T-helper 9 cell (primary cell): Measurements from ENCODE around the gene NOL11.
"Not testable (repeated sequence)": the region's sequence is repeated elsewhere in the genome, so short reads cannot be mapped to it uniquely, and the experiment has no call there.

Experiments used
- DNase-seq: peaks from one replicate; pipeline ENCODE4 v3.0.0-alpha.2; 2020
- total RNA-seq, 2 donors: gene quantifications; one replicate each; lab custom pipeline; 2026; lab: John Stamatoyannopoulos, UW

Gene NOL11
- total RNA-seq = 62.5 to 101 reads per million in 2 donors

GRCh38 chr17:67717624-67718324 is at the start of gene NOL11:
Gene NOL11, plus strand, starts transcription at chr17:67717936. Its CDS starts 12 bp downstream, at chr17:67717948.
- DNase-seq = peak; percentile 99

DNA sequence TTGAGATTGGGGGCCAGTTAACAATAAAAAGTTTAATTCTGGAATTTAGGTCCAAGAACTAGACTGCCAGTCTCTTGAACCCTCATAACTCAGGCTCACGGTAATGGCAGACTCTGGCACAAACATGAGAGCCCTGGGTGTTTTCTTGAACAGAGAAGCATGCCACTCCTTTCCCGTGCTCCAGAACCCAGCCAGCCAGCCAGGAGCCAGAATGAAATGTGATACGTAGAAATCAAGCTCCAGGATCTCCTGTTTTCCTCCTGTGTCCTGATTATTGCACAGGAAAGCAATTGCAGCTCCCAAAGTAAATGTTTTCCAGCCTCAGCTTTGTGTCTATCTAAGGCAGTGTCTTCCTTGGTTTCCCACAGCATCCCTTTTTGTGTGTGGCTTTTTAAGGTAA is 46.2 kb upstream of the NOL11 start:
- no peak for DNase-seq

GRCh38 chr17:67672592-67673335 is 45.0 kb upstream of the NOL11 start:
- DNase-seq = no peak

DNA sequence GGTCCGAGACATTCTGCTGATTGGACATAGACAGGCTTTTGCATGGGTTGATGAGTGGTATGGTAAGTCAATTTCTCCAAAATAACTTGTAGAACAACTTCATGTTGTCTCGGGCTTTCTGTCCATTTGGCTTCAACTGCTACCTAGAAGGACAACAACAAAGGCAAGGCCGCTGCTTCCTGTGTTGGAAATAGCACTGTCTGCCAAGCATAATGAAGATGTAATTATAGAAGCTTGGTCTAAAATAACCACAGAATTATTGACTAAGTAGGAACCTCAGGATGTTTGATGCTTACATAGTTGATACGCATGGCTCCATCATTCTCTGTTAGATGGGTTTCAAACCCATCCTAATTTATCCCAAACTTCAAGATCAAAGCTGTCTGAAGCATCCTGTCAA is 42.3 kb upstream of the NOL11 start:
- no peak for DNase-seq

GRCh38 chr17:67676305-67676704 is 41.4 kb upstream of the NOL11 start:
- no peak for DNase-seq

- DNase-seq = no peak
Observed at GRCh38 chr17:67678414-67678813, 39.3 kb upstream of the NOL11 start.

DNA sequence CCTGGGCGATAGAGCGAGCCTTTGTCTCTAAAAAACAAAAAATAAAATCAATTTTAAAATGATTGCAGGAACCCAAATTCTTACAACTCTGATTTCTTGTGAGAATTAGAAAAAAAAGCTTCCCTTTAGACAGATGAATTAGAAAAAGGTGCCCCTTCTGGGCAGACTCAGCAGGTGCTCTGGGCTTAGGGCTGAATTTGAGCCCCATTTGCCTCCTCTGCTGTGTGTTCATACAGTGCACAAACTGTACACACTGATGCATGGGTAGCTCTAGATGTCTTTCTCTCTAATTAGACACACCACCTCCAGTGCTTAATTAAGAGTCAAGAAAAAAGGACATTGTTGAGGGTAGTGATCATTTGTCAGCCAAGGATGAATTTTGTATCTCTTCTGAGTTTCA is 38.5 kb upstream of the NOL11 start:
- no peak for DNase-seq

DNA sequence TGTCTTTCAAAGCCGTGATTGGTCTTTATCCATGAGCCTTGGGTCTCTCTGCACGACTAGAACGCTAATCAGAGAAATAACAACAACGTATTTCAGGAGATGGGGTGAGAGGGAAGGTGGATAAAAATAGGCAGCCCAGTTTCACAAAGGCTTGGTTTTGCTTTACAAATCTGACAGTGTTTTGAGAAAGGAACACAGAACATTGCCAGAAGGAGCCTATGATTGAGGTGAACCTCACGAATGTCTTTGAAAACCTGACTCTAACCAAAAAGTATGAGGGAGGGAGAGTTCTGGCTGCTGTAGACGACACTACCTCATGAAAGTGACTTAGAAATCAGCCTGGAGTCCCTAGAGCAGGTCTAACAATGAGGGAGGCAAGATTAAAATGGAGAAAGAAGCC is 38.0 kb upstream of the NOL11 start:
- no peak for DNase-seq

- DNase-seq = no peak
Observed at GRCh38 chr17:67680445-67681224, 37.1 kb upstream of the NOL11 start.

- DNase-seq = no peak
Observed at GRCh38 chr17:67682196-67682595, 35.5 kb upstream of the NOL11 start.

GRCh38 chr17:67685351-67685750 is 32.4 kb upstream of the NOL11 start:
- no peak for DNase-seq

- DNase-seq = no peak
Observed at GRCh38 chr17:67686241-67686640, 31.5 kb upstream of the NOL11 start.

DNA sequence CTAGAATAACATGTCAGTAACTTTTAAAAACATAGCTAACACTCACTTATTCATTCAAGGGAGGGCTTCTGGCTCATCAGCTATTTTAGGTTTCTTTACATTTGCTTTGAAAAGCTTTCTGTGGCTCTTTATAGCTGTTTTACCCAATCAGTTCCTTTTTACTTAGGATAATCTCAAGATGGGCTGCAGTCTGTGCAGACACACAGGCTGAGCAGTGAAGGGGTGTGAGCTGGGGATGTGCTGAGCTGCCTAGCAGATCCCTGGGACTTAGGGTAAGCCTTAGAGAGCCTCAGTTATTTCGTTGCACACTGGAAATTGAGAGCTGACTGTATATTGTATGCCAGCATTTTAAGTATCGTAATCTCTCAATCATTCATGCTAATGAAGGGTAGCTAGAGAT is 30.2 kb upstream of the NOL11 start:
- DNase-seq = no peak

- DNase-seq = peak; percentile 32
Observed at GRCh38 chr17:67689534-67690177, 28.1 kb upstream of the NOL11 start.

DNA sequence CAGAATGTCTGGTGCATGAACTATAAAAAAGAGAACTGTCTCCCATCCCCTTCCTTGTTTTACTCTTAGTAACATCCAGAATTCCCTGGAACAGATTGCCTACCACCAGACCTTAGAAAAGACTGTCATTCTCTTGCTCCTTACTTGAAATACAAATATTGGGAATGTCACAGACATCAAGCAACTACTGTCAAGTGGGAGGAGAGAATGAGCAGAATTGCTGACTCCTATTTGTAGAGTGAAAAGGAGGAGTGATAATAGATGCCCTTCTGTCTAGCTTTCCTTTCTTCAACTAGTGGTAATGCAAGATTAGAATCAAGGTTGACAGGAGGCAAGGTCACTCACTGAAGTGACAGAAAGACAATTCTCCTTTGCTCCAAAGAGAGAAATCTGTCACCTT is 23.9 kb upstream of the NOL11 start:
- DNase-seq = no peak

- no peak for DNase-seq
Observed at GRCh38 chr17:67696347-67696746, 21.4 kb upstream of the NOL11 start.

GRCh38 chr17:67696853-67697498 is 20.8 kb upstream of the NOL11 start:
- no peak for DNase-seq

DNA sequence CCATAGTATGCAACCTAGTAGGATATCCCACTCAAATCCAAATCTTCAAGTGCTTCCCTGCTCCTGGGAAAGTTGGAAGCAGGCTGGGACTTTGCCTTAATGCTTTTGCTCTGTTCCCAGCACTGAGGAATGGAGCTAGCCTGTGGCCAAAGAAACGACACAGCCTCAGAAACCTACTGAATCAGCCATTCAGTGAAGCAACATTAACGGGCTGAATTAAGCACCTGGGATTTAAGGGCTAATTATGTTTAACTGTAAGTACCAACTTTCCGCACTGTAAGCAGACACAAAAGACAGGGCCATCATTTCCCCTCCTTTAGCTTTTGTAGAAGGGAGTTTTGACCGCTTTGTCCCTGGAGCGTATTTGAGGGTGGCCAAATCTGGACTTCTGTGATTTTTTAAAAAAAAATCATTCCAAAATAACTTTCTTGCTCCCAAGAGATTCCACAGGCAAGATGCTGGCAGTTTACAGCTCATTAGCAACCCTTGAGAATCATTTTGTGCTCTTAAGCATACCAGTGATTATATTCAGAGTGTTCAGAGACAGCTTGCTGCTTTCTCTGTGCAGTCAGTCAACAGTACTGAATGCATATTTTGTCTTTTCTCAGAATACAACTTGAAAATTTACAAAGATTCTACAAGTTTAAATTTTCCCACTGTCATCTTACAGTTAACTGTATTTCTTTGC is 17.6 kb upstream of the NOL11 start:
- no peak for DNase-seq

DNA sequence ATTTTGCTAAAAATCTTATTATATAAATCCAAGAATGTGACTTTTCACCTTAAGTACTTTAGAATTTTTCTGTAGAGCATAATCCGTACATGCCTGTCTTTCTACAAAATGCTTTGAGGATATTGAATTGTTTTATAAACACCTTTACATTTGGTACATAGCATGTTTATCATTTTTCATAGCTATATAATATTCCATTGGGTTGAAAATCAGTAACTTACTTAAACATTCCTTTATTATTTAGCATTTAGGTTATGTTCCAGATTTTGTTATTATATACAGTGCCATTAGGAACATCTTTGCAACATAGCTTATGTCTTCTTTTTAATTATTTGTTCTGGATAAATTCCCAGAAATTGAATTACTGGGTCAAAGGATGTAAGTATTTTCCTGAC is 17.0 kb upstream of the NOL11 start:
- DNase-seq = no peak

DNA sequence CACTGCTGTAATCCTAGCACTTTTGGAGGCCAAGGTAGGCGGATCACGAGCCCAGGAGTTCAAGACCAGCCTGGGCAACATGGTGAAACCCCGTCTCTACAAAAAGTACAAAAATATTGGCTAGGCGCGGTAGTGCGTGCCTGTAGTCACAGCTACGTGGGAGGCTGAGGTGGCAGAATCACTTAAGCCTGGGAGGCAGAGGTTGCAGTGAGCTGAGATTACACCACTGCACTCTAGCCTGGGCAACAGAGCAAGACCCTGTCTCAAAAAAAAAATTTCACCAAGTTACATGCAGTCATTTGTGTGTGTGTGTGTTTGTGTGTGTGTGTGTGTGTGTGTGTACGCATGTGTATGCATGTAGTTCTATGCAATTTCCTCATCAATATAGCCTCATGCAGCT is 14.9 kb upstream of the NOL11 start:
- not testable (repeated sequence) for DNase-seq

GRCh38 chr17:67707442-67707841 is 10.3 kb upstream of the NOL11 start:
- no peak for DNase-seq

GRCh38 chr17:67708378-67708777 is 9.4 kb upstream of the NOL11 start:
- no peak for DNase-seq
